Right cardiac atrium (tissue), 5 donors: ENCODE measurements around the gene SPRED3. TPM values are rescaled to one million over a fixed set of nuclear protein-coding genes. Genes with fewer than 3 reads are reported as not detected.

Experiments
- ATAC-seq, 2 donors: fragments of 200-7000 bp; cut with Tn5 transposase; one replicate each; pipeline versions ENCODE4 v1.8.0 to v1.9.1; 2020; ENCODE audit warnings: moderate library complexity in 2 of 2, mild to moderate bottlenecking in 1 of 2
- DNase-seq, 3 donors: peaks; one replicate each; pipeline ENCODE4 v3.0.0-alpha.2; 2020
- H3K27ac ChIP-seq: one replicate; pipeline ENCODE4 v1.5.1; 2013; ENCODE audit warnings: mild to moderate bottlenecking, low read length, control low read depth, moderate library complexity
- H3K27me3 ChIP-seq: one replicate; pipeline ENCODE4 v1.6.1; 2013; ENCODE audit not compliant: control insufficient read depth, insufficient read depth
- H3K4me1 ChIP-seq: one replicate; pipeline ENCODE4 v1.6.1; 2013; ENCODE audit warnings: low read length; ENCODE audit not compliant: control insufficient read depth, insufficient read depth
- H3K4me3 ChIP-seq: one replicate; pipeline ENCODE4 v1.5.1; 2013; ENCODE audit warnings: low read length, control low read depth
- H3K9me3 ChIP-seq: one replicate; pipeline ENCODE4 v1.6.1; 2013; ENCODE audit warnings: low read length; ENCODE audit not compliant: control insufficient read depth
- WGBS: extraction: QIAGEN DNeasy Blood & Tissue Kit; methylation state at CpG from one replicate; pipeline ENCODE4 v1.1.7; 2013; 5-methylcytosine and 5-hydroxymethylcytosine counted together
- intact Hi-C, 4 donors: fragments of 100-400 bp; cut with DNase I; formaldehyde crosslinking; loops; one replicate each; pipeline versions ENCODE4 v1.11.0 to v1.14.0; 2022 to 2023
- polyA plus RNA-seq: library from polyadenylated mRNA; stranded (reverse); fragments of 200-250 nt; gene quantifications from one replicate; pipeline ENCODE4 v1.2.3, GENCODE V29; 2013
- total RNA-seq, 4 donors: library from RNA; stranded (reverse); fragmentation: NEBNext Ultra II Directional; extraction: Animal tissue kit (Norgen Biotek cat#: 25700); gene quantifications; one replicate each; pipeline ENCODE4 v1.2.1, GENCODE V29; 2021
- donor health status: healthy with polysubstance abuse.
- donor health status: DM: no; HTN: yes; CAD: no.
- donor health status: DM: no; HTN: no; CAD: no.
- donor health status: DM: no; HTN: yes; CAD: no; lungs with severe emphysema.
- donor health status: DM: yes; HTN: yes; CAD: no.

SPRED3 gene
- total and polyA plus RNA-seq, 5 donors, result 0.26 to 2.3 (median 0.41) TPM

- no peak overlapping the region for H3K4me3 ChIP-seq
Observed at GRCh38 chr19:38394488-38394887, 6.0 kb downstream of the SPRED3 start.

GRCh38 chr19:38395381-38396114, 7.1 kb downstream of the SPRED3 start:
- ATAC-seq, result no peak
- WGBS, result 6% methylated on average over 86 of the region's 86 CpGs
- Histone ChIP-seq H3K27ac (no peak overlapping the region), H3K27me3 (no peaks in the 10 kb centered on the region), H3K9me3 (no peaks in the 10 kb centered on the region), H3K4me3 (no peak overlapping the region), H3K4me1 (no peaks in the 10 kb centered on the region)
- DNase-seq, result no peak
- intact Hi-C loops, result no loop called here

More at GRCh38 chr19:38394488-38394887, 6.0 kb downstream of the SPRED3 start:
- no peaks in the 10 kb centered on the region for H3K27me3 ChIP-seq
- no peaks in the 10 kb centered on the region for H3K9me3 ChIP-seq
- peak; percentile 16 to 38 for ATAC-seq
- 5% methylated on average over 30 of the region's 30 CpGs for WGBS
- intact Hi-C loops, result no loop called here
- H3K4me1 ChIP-seq, result no peaks in the 10 kb centered on the region
- DNase-seq, result peak in 1 of 3 donors; percentile 66
- no peak overlapping the region for H3K27ac ChIP-seq

- H3K27me3 ChIP-seq, result no peaks in the 10 kb centered on the region
- no peak overlapping the region for H3K4me3 ChIP-seq
- ATAC-seq (no peak), DNase-seq (no peak)
- no peaks in the 10 kb centered on the region for H3K9me3 ChIP-seq
- no peak overlapping the region for H3K27ac ChIP-seq
- no peaks in the 10 kb centered on the region for H3K4me1 ChIP-seq
- WGBS, result 52% methylated on average over 9 of the region's 9 CpGs
- intact Hi-C loops, result no loop called here
Observed at GRCh38 chr19:38399081-38399480, 10.6 kb downstream of the SPRED3 start.

GRCh38 chr19:38399537-38399936, 11.0 kb downstream of the SPRED3 start:
- Histone ChIP-seq H3K4me1 (no peaks in the 10 kb centered on the region), H3K9me3 (no peaks in the 10 kb centered on the region), H3K27me3 (no peaks in the 10 kb centered on the region), H3K4me3 (no peak overlapping the region), H3K27ac (no peak overlapping the region)
- DNase-seq, result no peak
- ATAC-seq, result no peak
- WGBS, result 79% methylated on average over 1 of the region's 1 CpG
- intact Hi-C loops, result no loop called here

GRCh38 chr19:38400361-38400760, 11.9 kb downstream of the SPRED3 start:
- intact Hi-C loops, result loop anchor here (5.0 to 10.0 kb wide), 4 partner anchors 114 to 234 kb away; no protein-coding TSS in a partner anchor
- DNase-seq (no peak), ATAC-seq (no peak)
- WGBS, result 67% methylated on average over 5 of the region's 5 CpGs
- Histone ChIP-seq H3K27me3 (no peaks in the 10 kb centered on the region), H3K4me1 (no peaks in the 10 kb centered on the region), H3K4me3 (no peak overlapping the region), H3K9me3 (no peaks in the 10 kb centered on the region), H3K27ac (no peak overlapping the region)

GRCh38 chr19:38401148-38401547, 12.7 kb downstream of the SPRED3 start:
- 55% methylated on average over 3 of the region's 3 CpGs for whole genome bisulfite sequencing
- H3K9me3 ChIP-seq, result no peaks in the 10 kb centered on the region
- H3K4me3 ChIP-seq, result no peak overlapping the region
- H3K4me1 ChIP-seq, result no peaks in the 10 kb centered on the region
- intact Hi-C loops, result loop anchor here (5.0 to 10.0 kb wide), 4 partner anchors 114 to 234 kb away; no protein-coding TSS in a partner anchor
- H3K27me3 ChIP-seq, result no peaks in the 10 kb centered on the region
- no peak overlapping the region for H3K27ac ChIP-seq
- DNase-seq (no peak), ATAC-seq (no peak)

- ATAC-seq, result no peak
- Histone ChIP-seq H3K27ac (no peak overlapping the region), H3K4me3 (peak overlapping the region; percentile 33)
Observed at GRCh38 chr19:38402623-38402966, 14.1 kb downstream of the SPRED3 start.

GRCh38 chr19:38402967-38403674, 14.6 kb downstream of the SPRED3 start, which contains the start of gene FAM98C:
FAM98C (plus strand) TSS chr19:38403093; CDS start chr19:38403154, 61 bp downstream.
- Histone ChIP-seq H3K9me3 (no peaks in the 10 kb centered on the region), H3K4me1 (no peaks in the 10 kb centered on the region), H3K4me3 (peak within 1 kb of the TSS; percentile 60), H3K27ac (peak within 1 kb of the TSS; percentile 1), H3K27me3 (no peaks in the 10 kb centered on the region)
- intact Hi-C loops, result loop anchor here (5.0 to 10.0 kb wide), 4 partner anchors 112 to 232 kb away; no protein-coding TSS in a partner anchor
- ATAC-seq (peak; percentile 99), DNase-seq (peak; percentile 96 to 99 (median 99))
- under 1% methylated on average over 82 of the region's 82 CpGs for WGBS

More at GRCh38 chr19:38402623-38402966, 14.1 kb downstream of the SPRED3 start:
- no peaks in the 10 kb centered on the region for H3K4me1 ChIP-seq
- H3K27me3 ChIP-seq, result no peaks in the 10 kb centered on the region
- WGBS, result 4% methylated on average over 18 of the region's 18 CpGs
- intact Hi-C loops, result loop anchor here (5.0 to 10.0 kb wide), 4 partner anchors 112 to 232 kb away; no protein-coding TSS in a partner anchor
- H3K9me3 ChIP-seq, result no peaks in the 10 kb centered on the region
- DNase-seq, result no peak

GRCh38 chr19:38404858-38405257, 16.4 kb downstream of the SPRED3 start:
- DNase-seq (peak in 1 of 3 donors; percentile 51), ATAC-seq (no peak)
- no peaks in the 10 kb centered on the region for H3K4me1 ChIP-seq
- intact Hi-C loops, result loop anchor here (5.0 to 10.0 kb wide), 4 partner anchors 110 to 230 kb away; no protein-coding TSS in a partner anchor
- H3K27me3 ChIP-seq, result no peaks in the 10 kb centered on the region
- H3K4me3 ChIP-seq, result no peak overlapping the region
- H3K27ac ChIP-seq, result no peak overlapping the region
- WGBS, result 93% methylated on average over 6 of the region's 6 CpGs
- H3K9me3 ChIP-seq, result no peaks in the 10 kb centered on the region

- Histone ChIP-seq H3K27me3 (no peaks in the 10 kb centered on the region), H3K9me3 (no peaks in the 10 kb centered on the region), H3K4me1 (no peaks in the 10 kb centered on the region), H3K27ac (no peak overlapping the region), H3K4me3 (no peak overlapping the region)
- intact Hi-C loops, result loop anchor here in 3 of 4 donors (10.0 kb wide), 3 partner anchors 110 to 230 kb away; no protein-coding TSS in a partner anchor
- ATAC-seq, result no peak
- 94% methylated on average over 8 of the region's 8 CpGs for WGBS
- no peak for DNase-seq
Observed at GRCh38 chr19:38405276-38405675, 16.8 kb downstream of the SPRED3 start.

- 36% methylated on average over 7 of the region's 7 CpGs for WGBS
- ATAC-seq (peak; percentile 61 to 63), DNase-seq (peak in 2 of 3 donors; percentile 49 to 81)
- intact Hi-C loops, result loop anchor here in 3 of 4 donors (10.0 kb wide), 3 partner anchors 105 to 225 kb away; no protein-coding TSS in a partner anchor
- no peak overlapping the region for H3K4me3 ChIP-seq
- H3K4me1 ChIP-seq, result no peaks in the 10 kb centered on the region
- no peaks in the 10 kb centered on the region for H3K9me3 ChIP-seq
- H3K27ac ChIP-seq, result no peak overlapping the region
- H3K27me3 ChIP-seq, result no peaks in the 10 kb centered on the region
Observed at GRCh38 chr19:38409631-38410133, 21.2 kb downstream of the SPRED3 start.
